Measurements from ENCODE around the gene PARM1. TPM values are rescaled to one million over a fixed set of nuclear protein-coding genes. Genes with fewer than 3 reads are reported as not detected.

Gene PARM1
- total RNA-seq, 1 donor from 2014 or later: 1.6 TPM

DNA sequence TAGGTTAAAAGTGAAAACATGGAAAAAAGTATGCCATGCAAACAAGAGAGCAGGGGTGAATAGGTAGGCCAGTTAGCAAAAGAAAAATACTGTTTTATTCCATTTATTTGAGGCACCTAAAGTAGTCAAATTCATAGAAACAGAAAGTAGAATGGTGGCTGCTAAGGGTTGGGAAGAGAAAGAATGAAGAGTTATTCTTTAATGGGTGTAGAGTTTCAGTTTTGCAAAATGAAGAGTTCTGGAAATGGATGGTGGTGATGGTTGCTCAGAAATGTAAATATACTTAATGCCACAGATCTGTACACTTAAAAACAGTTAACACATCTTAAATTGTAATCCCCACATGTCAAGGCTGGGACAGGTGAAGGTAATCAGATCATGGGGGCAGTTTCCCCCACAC, 29.7 kb downstream of the PARM1 start:
- Histone ChIP-seq H3K27me3 (no peaks in the 10 kb centered on the region), H3K4me1 (no peaks in the 10 kb centered on the region), H3K9me3 (ENCODE audit: low read depth) (peaks cover 8% of the 10 kb centered on the region), H3K4me3 (no peak overlapping the region), H4K20me1 (ENCODE audit: low read depth) (no peaks in the 10 kb centered on the region), H3K9ac (no peak overlapping the region), H3F3A (ENCODE audit: low read depth) (no peaks in the 10 kb centered on the region), H3K36me3 (no peaks in the 10 kb centered on the region), H3K4me2 (no peak overlapping the region), H3K79me2 (ENCODE audit: low read depth) (no peaks in the 10 kb centered on the region), H2AFZ (replicated peaks) (no peak overlapping the region), H3K27ac (no peak overlapping the region)
- Mint-ChIP-seq H3K36me3 (peaks cover 35% of the 10 kb centered on the region), H3K27me3 (ENCODE audit: insufficient read depth, low read depth) (peaks cover 3% of the 10 kb centered on the region), H3K27ac (no peak overlapping the region), H3K9me3 (peaks cover 24% of the 10 kb centered on the region), H3K4me3 (no peak overlapping the region), H3K4me1 (no peaks in the 10 kb centered on the region)
- no peak for DNase-seq (ENCODE audit: low spot score)
- TF ChIP-seq EZH2phosphoT487 (IDR thresholded peaks at IDR 0.05): no peak
- TF ChIP-seq EZH2 (IDR thresholded peaks at IDR 0.05): no peak
- TF ChIP-seq, protein P1, sequence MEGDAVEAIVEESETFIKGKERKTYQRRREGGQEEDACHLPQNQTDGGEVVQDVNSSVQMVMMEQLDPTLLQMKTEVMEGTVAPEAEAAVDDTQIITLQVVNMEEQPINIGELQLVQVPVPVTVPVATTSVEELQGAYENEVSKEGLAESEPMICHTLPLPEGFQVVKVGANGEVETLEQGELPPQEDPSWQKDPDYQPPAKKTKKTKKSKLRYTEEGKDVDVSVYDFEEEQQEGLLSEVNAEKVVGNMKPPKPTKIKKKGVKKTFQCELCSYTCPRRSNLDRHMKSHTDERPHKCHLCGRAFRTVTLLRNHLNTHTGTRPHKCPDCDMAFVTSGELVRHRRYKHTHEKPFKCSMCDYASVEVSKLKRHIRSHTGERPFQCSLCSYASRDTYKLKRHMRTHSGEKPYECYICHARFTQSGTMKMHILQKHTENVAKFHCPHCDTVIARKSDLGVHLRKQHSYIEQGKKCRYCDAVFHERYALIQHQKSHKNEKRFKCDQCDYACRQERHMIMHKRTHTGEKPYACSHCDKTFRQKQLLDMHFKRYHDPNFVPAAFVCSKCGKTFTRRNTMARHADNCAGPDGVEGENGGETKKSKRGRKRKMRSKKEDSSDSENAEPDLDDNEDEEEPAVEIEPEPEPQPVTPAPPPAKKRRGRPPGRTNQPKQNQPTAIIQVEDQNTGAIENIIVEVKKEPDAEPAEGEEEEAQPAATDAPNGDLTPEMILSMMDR (IDR thresholded peaks at IDR 0.05): no peak

DNA sequence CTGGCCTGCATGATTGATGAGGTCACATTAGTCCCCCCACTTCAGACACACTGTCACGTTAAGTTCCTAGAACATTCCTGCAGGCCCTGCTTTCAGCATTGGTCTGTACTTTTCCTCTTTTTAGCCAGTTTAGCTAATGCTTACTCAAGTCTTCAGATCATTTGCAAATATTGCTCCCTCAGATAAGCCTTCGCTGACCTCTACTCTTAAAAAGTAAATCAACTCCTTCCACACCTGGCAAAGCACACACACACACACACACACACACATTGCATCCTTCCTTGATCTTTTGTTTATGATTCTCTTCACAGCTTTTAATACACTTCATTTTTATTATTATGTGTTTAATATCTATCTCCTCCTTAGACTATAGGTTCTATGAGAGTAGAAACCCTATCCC, 31.4 kb downstream of the PARM1 start:
- H3K4me1 ChIP-seq: no peaks in the 10 kb centered on the region

DNA sequence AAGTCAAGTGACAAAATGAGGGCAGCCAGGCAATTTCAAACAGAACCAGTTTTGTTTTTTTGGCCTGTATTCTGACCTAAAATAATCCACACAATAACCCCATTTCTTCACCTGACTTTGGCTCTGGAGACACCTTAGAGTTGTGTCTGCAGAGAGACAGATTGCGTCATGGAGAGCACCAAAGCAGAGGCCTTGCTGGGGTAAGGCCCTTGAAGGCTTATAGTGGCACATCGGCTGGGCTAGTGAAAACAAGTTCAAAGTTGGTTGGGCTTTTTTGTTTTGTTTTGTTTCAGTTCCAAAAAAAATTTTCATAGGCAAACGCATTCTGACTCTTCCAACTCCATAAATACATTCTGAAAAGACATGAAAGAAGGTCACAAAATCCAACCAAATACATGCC, 34.4 kb downstream of the PARM1 start:
- TF ChIP-seq EZH2 (IDR thresholded peaks at IDR 0.05) (no peak), EZH2phosphoT487 (IDR thresholded peaks at IDR 0.05) (no peak)
- TF ChIP-seq, protein P1 (IDR thresholded peaks at IDR 0.05): no peak
- peaks cover 3% of the 10 kb centered on the region for H3K27me3 Mint-ChIP-seq (ENCODE audit: insufficient read depth, low read depth)
- no peaks in the 10 kb centered on the region for H3K79me2 ChIP-seq (ENCODE audit: low read depth)

More for the DNA sequence above, 31.4 kb downstream of the PARM1 start:
- Histone ChIP-seq H4K20me1 (ENCODE audit: low read depth) (no peaks in the 10 kb centered on the region), H2AFZ (replicated peaks) (no peak overlapping the region), H3K27ac (no peak overlapping the region), H3K4me3 (no peak overlapping the region), H3K9me3 (ENCODE audit: low read depth) (peaks cover 8% of the 10 kb centered on the region), H3F3A (ENCODE audit: low read depth) (no peaks in the 10 kb centered on the region), H3K36me3 (no peaks in the 10 kb centered on the region), H3K9ac (no peak overlapping the region), H3K27me3 (no peaks in the 10 kb centered on the region), H3K79me2 (ENCODE audit: low read depth) (no peaks in the 10 kb centered on the region), H3K4me2 (no peak overlapping the region)
- peaks cover 3% of the 10 kb centered on the region for H3K27me3 Mint-ChIP-seq (ENCODE audit: insufficient read depth, low read depth)
- no peak overlapping the region for H3K4me3 Mint-ChIP-seq
- peaks cover 35% of the 10 kb centered on the region for H3K36me3 Mint-ChIP-seq
- peaks cover 24% of the 10 kb centered on the region for H3K9me3 Mint-ChIP-seq
- DNase-seq (ENCODE audit: low spot score): no peak
- TF ChIP-seq EZH2phosphoT487 (IDR thresholded peaks at IDR 0.05) (no peak), EZH2 (IDR thresholded peaks at IDR 0.05) (no peak)
- TF ChIP-seq, protein P1 (IDR thresholded peaks at IDR 0.05): no peak
- H3K4me1 Mint-ChIP-seq: no peaks in the 10 kb centered on the region
- H3K27ac Mint-ChIP-seq: no peak overlapping the region

More for the DNA sequence above, 34.4 kb downstream of the PARM1 start:
- H4K20me1 ChIP-seq (ENCODE audit: low read depth): no peaks in the 10 kb centered on the region
- no peaks in the 10 kb centered on the region for H3K36me3 ChIP-seq
- H3K4me1 Mint-ChIP-seq: no peaks in the 10 kb centered on the region
- H3K27me3 ChIP-seq: no peaks in the 10 kb centered on the region
- H3K4me3 ChIP-seq: no peak overlapping the region
- H3K9me3 Mint-ChIP-seq: peaks cover 4% of the 10 kb centered on the region
- H3K4me3 Mint-ChIP-seq: no peak overlapping the region
- no peak overlapping the region for H3K4me2 ChIP-seq
- no peak overlapping the region for H3K9ac ChIP-seq
- H3K27ac Mint-ChIP-seq: no peak overlapping the region
- no peak overlapping the region for H3K27ac ChIP-seq
- peaks cover 23% of the 10 kb centered on the region for H3K36me3 Mint-ChIP-seq
- no peak overlapping the region for H2AFZ ChIP-seq (replicated peaks)
- DNase-seq (ENCODE audit: low spot score): no peak
- no peaks in the 10 kb centered on the region for H3K9me3 ChIP-seq (ENCODE audit: low read depth)
- H3F3A ChIP-seq (ENCODE audit: low read depth): no peaks in the 10 kb centered on the region
- no peaks in the 10 kb centered on the region for H3K4me1 ChIP-seq
